Activated CD8-positive, alpha-beta T cell treated with anti-CD3 and anti-CD28 coated beads for 36 hours (primary cell): ENCODE measurements around the gene ADCK2. TPM values are rescaled to one million over a fixed set of nuclear protein-coding genes. Genes with fewer than 3 reads are reported as not detected.

Source experiments
- ATAC-seq: fragments of 200-7000 bp; cut with Tn5 transposase; one replicate; pipeline ENCODE4 v1.10.0; 2021; ENCODE audit warnings: mild to moderate bottlenecking, moderate library complexity
- CTCF ChIA-PET: fragments of 350-600 bp; sonication (Branson Sonifier 250); formaldehyde crosslinking; loops from one replicate; lab custom pipeline; 2021; ENCODE audit warnings: antibody characterized with exemption; lab: Charles Lee
- POLR2A ChIA-PET: fragments of 350-600 bp; sonication (Branson Sonifier 250); formaldehyde crosslinking; loops from one replicate; lab custom pipeline; 2021; ENCODE audit warnings: antibody characterized with exemption; lab: Charles Lee
- DNase-seq: peaks from one replicate; pipeline ENCODE4 v3.0.0-alpha.2; 2020
- H3K27ac Mint-ChIP-seq: one replicate; pipeline ENCODE4 v1.8.0; 2021; ENCODE audit warnings: mild to moderate bottlenecking, mixed read lengths
- H3K27me3 Mint-ChIP-seq: one replicate; pipeline ENCODE4 v1.8.0; 2021; ENCODE audit warnings: mixed read lengths
- H3K36me3 Mint-ChIP-seq: one replicate; pipeline ENCODE4 v1.8.0; 2021; ENCODE audit warnings: low read depth, mixed read lengths
- H3K4me1 Mint-ChIP-seq: one replicate; pipeline ENCODE4 v1.8.0; 2021; ENCODE audit warnings: low read depth, mixed read lengths
- H3K4me3 Mint-ChIP-seq: one replicate; pipeline ENCODE4 v1.8.0; 2021; ENCODE audit warnings: mild to moderate bottlenecking, moderate library complexity, mixed read lengths
- H3K9me3 Mint-ChIP-seq: one replicate; pipeline ENCODE4 v1.8.0; 2021; ENCODE audit warnings: mixed read lengths
- intact Hi-C: fragments of 100-400 bp; cut with micrococcal nuclease; formaldehyde crosslinking; loops from one replicate; pipeline ENCODE4 v1.10.0; 2022
- total RNA-seq, 2 experiments: library from RNA; stranded (reverse); gene quantifications; one replicate each; pipeline ENCODE4 v1.2.3, GENCODE V29; 2021
- TF ChIP-seq, protein P1 (sequence below): fragments of 200-600 bp; IDR thresholded peaks from one replicate; pipeline ENCODE4 v1.8.0; 2022; ENCODE audit warnings: antibody characterized with exemption, mild to moderate bottlenecking

The ADCK2 gene
- total RNA-seq, 2 experiments from 2014 or later, result 20.0 to 21.5 TPM

DNA sequence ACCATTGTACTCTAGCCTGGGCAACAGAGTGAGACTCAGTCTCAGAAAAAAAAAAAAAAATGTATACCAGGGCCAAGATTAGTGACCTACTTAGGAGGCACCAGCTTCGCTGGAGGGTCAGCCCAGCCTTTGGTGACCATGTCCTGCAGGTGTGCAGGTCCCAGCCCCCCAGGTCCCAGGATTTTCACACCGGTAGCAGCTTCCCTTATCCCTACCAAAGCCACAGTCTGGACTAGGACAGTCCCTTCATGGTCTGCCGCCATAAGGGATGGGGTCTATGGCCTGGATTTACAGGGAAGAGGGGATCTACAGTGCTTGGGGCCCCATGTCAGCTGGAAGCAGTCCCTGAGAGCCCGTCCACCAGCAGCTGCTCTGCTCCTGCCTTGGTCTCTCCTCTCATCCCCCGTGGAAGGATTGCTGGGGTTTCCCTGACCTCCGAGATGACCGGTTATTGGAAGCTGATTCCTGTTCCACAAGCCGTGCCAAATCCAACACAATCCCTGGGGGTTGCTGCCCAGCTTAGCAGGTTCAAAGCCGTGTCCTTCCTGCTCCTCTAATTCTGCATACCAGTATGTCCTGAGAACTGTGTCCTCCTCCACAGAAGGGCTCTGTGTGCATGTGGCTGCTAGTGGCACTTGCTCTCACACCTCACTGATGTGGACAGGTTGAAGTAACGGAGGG is 12.8 kb downstream of the ADCK2 start:
- POLR2A ChIA-PET, result interaction anchor here (1.3 kb wide), 1 partner anchor 10 kb away, joined by 3 read pairs; no protein-coding TSS in a partner anchor
- DNase-seq (no peak), ATAC-seq (no peak)
- Mint-ChIP-seq H3K9me3 (no peaks in the 10 kb centered on the region), H3K27ac (no peak overlapping the region), H3K4me3 (no peak overlapping the region), H3K36me3 (peaks cover 28% of the 10 kb centered on the region), H3K27me3 (no peaks in the 10 kb centered on the region), H3K4me1 (no peaks in the 10 kb centered on the region)
- CTCF ChIA-PET, result interaction anchor here (0.9 to 1.3 kb wide), 3 partner anchors 9 to 298 kb away, joined by 4 read pairs; no protein-coding TSS in a partner anchor
- TF ChIP-seq, protein P1, sequence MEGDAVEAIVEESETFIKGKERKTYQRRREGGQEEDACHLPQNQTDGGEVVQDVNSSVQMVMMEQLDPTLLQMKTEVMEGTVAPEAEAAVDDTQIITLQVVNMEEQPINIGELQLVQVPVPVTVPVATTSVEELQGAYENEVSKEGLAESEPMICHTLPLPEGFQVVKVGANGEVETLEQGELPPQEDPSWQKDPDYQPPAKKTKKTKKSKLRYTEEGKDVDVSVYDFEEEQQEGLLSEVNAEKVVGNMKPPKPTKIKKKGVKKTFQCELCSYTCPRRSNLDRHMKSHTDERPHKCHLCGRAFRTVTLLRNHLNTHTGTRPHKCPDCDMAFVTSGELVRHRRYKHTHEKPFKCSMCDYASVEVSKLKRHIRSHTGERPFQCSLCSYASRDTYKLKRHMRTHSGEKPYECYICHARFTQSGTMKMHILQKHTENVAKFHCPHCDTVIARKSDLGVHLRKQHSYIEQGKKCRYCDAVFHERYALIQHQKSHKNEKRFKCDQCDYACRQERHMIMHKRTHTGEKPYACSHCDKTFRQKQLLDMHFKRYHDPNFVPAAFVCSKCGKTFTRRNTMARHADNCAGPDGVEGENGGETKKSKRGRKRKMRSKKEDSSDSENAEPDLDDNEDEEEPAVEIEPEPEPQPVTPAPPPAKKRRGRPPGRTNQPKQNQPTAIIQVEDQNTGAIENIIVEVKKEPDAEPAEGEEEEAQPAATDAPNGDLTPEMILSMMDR, result no peak
- intact Hi-C loops, result no loop called here

DNA sequence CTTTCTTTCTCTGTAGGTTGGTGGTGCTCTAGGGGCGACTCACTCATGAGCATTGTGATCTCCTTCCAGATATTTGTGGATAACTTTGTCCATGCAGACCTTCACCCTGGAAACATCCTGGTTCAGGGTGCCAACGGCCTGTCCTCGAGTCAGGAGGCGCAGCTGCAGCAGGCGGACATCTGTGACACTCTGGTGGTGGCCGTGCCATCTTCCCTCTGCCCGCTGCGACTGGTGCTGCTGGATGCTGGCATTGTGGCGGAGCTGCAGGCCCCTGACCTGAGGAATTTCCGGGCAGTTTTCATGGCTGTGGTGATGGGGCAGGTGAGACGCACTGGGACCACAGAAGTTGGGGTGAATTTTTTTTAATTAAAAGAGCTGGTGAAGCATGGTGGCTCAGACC is 14.2 kb downstream of the ADCK2 start:
- H3K36me3 Mint-ChIP-seq, result peaks cover 28% of the 10 kb centered on the region
- no peak overlapping the region for H3K27ac Mint-ChIP-seq
- TF ChIP-seq, protein P1, result no peak
- no peak for ATAC-seq
- CTCF ChIA-PET, result interaction anchor here (1.0 to 1.2 kb wide), 2 partner anchors 15 to 34 kb away, joined by 3 read pairs; no protein-coding TSS in a partner anchor
- POLR2A ChIA-PET, result interaction anchor here (1.0 to 1.3 kb wide), 2 partner anchors 9 to 30 kb away, joined by 3 to 4 read pairs; partner anchors contain the start of gene NDUFB2
- H3K4me1 Mint-ChIP-seq, result no peaks in the 10 kb centered on the region
- H3K27me3 Mint-ChIP-seq, result no peaks in the 10 kb centered on the region
- no peaks in the 10 kb centered on the region for H3K9me3 Mint-ChIP-seq
- no peak overlapping the region for H3K4me3 Mint-ChIP-seq
- intact Hi-C loops, result no loop called here
- DNase-seq, result no peak

DNA sequence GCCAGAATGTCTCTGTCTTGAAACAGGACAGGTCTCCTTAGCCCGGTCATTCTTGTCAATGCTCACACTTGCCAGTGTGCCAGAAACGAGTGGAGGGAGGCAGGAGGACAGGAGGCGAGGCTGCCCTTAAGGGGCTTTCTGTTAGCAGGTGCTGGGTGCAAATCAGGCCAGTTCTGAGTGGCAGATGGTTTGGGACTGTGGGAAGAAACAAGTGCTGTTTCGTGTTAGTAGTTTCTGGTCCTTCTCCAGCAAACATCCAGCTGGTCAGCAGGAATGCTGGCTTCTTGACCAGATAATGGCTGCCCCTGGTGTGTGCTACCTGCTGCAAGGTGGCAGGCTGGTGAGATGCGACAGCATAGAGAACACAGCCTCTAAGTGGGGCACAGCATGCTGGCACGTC is 15.6 kb downstream of the ADCK2 start:
- TF ChIP-seq, protein P1, result no peak
- intact Hi-C loops, result no loop called here
- POLR2A ChIA-PET, result no interaction called here
- H3K27ac Mint-ChIP-seq, result no peak overlapping the region
- H3K4me1 Mint-ChIP-seq, result peaks cover 5% of the 10 kb centered on the region
- CTCF ChIA-PET, result no interaction called here
- H3K27me3 Mint-ChIP-seq, result no peaks in the 10 kb centered on the region
- DNase-seq (no peak), ATAC-seq (no peak)
- H3K9me3 Mint-ChIP-seq, result no peaks in the 10 kb centered on the region
- H3K36me3 Mint-ChIP-seq, result peaks cover 28% of the 10 kb centered on the region
- no peak overlapping the region for H3K4me3 Mint-ChIP-seq

DNA sequence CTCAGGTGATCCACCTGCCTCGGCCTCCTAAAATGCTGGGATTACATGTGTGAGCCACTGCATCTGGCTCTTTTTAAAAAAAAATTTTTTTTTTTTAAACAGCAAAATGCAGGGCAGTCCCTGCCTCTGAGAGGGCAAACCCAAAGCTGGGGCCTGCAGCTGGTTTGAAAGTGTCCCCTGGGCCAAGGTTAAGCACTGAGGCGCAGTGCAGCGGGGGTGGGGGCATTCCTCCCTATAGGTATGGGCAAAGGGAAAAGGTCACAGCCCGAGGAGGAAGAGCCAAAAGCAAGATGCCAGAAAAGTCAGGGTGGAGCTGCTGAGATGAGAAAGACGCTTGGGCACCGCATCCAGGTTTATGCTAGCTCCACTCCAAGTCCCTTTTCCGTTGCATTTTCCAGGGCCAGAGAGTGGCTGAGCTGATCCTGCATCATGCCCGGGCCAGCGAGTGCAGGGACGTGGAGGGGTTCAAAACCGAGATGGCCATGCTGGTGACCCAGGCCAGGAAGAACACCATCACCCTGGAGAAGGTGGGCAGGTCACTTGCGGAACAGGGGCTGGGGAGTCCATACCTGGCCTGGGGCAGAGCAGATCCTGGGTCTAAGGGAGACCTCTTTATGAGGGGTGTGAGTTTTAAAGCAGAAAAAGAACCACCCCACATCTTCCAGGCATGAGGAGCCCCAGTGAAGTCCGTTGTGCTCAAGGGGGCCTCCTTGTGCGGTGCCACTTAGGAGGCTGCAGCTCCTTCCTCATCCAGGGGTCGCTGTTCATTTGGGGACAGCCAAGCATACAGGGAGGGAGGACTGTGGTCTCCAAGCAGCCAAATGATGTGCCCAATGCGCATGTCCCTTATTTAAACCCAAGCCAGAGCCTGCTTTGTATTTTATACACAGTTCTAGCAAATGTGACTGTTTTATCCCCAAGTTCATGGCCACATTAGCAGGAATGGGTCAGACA is 16.7 kb downstream of the ADCK2 start:
- Mint-ChIP-seq H3K36me3 (peaks cover 20% of the 10 kb centered on the region), H3K4me1 (peaks cover 5% of the 10 kb centered on the region), H3K4me3 (no peak overlapping the region), H3K27me3 (no peaks in the 10 kb centered on the region), H3K27ac (no peak overlapping the region), H3K9me3 (no peaks in the 10 kb centered on the region)
- no peak for ATAC-seq
- CTCF ChIA-PET, result no interaction called here
- TF ChIP-seq, protein P1, result no peak
- POLR2A ChIA-PET, result interaction anchor here (1.0 kb wide), 1 partner anchor 14 kb away, joined by 4 read pairs; no protein-coding TSS in a partner anchor
- intact Hi-C loops, result no loop called here
- no peak for DNase-seq
